Heart left ventricle (tissue), 13 donors: Measurements from ENCODE around the gene NFATC2.

ENCODE experiments used
- CTCF ChIP-seq, 12 donors: fragments of 200-600 bp; sonication (generic) in 4 of 12; IDR thresholded peaks; one replicate each; pipeline versions ENCODE4 v1.5.0 to v1.8.0; 2018 to 2022; ENCODE audit warnings: antibody characterized with exemption in 12 of 12, mild to moderate bottlenecking in 5 of 12
- POLR2A ChIP-seq, 2 donors: fragments of 450-650 bp; IDR thresholded peaks; one replicate each; pipeline ENCODE4 v1.6.1; 2017; ENCODE audit warnings: antibody characterized with exemption in 2 of 2, mild to moderate bottlenecking in 2 of 2, moderate library complexity in 2 of 2
- donor health status: ischemic (EF 13 %, LVEDD 7.1; RV severe dilation, severe dysfunction).
- donor health status: DM: no; HTN: yes; CAD: no.
- donor health status: DM: no; HTN: no; CAD: no.
- donor health status: ischemic (EF 25% LVEDD 6.9; RV normal size, moderate dysfunction).
- donor health status: ischemic (EF 25% LVEDD 5.7; RV mildly dilated, moderate dysfunction).
- donor health status: ischemic (EF 35%, LVEDD 5.7; RV mildly dilated, moderate dysfunction).
- donor health status: nonischemic (EF 11% LVEDD 7.7; RV severe dilation, severe dysfunction).
- donor health status: DM: yes; HTN: yes; CAD: no.
- donor health status: PGD.
- donor health status: ischemic (EF 29% LVEDD 5.4; RV normal size, mild dysfunction).
- donor health status: nonischemic (EF 23%, LVEDD 6.1; RV moderate dilation, normal function).

- TF ChIP-seq CTCF (IDR thresholded peaks at IDR 0.05), result no peak
- no peak for TF ChIP-seq POLR2A (IDR thresholded peaks at IDR 0.05)
These were observed 145.4 kb downstream of the NFATC2 start for GRCh38 chr20:51397137-51397536.
